ENCODE data around the gene CEP68.
A peak's percentile ranks its signal among the peaks of the same experiment; 100 is the strongest.

The CEP68 gene

GRCh38 chr2:65073879-65074565, 17.8 kb downstream of the CEP68 start:
- TF ChIP-seq CTCF (IDR thresholded peaks at IDR 0.05; ENCODE audit: low read depth, low read length, missing control alignments): no peak
- no peak overlapping the region for H3K4me3 ChIP-seq (replicated peaks; ENCODE audit: low read depth, low read length)
- DNase-seq (ENCODE audit: extremely low read depth, low read depth): no peak

GRCh38 chr2:65075176-65075575, 19.0 kb downstream of the CEP68 start:
- H3K4me3 ChIP-seq (replicated peaks; ENCODE audit: low read depth, low read length): no peak overlapping the region
- DNase-seq (ENCODE audit: extremely low read depth, low read depth): no peak
- no peak for TF ChIP-seq CTCF (IDR thresholded peaks at IDR 0.05; ENCODE audit: low read depth, low read length, missing control alignments)

GRCh38 chr2:65075605-65076344, 19.6 kb downstream of the CEP68 start:
- H3K4me3 ChIP-seq (replicated peaks; ENCODE audit: low read depth, low read length): no peak overlapping the region
- TF ChIP-seq CTCF (IDR thresholded peaks at IDR 0.05; ENCODE audit: low read depth, low read length, missing control alignments): no peak
- DNase-seq (ENCODE audit: extremely low read depth, low read depth): no peak

- no peak for TF ChIP-seq CTCF (IDR thresholded peaks at IDR 0.05; ENCODE audit: low read depth, low read length, missing control alignments)
- H3K4me3 ChIP-seq (replicated peaks; ENCODE audit: low read depth, low read length): no peak overlapping the region
- peak; percentile 52 for DNase-seq (ENCODE audit: extremely low read depth, low read depth)
Measured at GRCh38 chr2:65076345-65076710, 20.1 kb downstream of the CEP68 start.

GRCh38 chr2:65077898-65078297, 21.7 kb downstream of the CEP68 start:
- TF ChIP-seq CTCF (IDR thresholded peaks at IDR 0.05; ENCODE audit: low read depth, low read length, missing control alignments): no peak
- H3K4me3 ChIP-seq (replicated peaks; ENCODE audit: low read depth, low read length): no peak overlapping the region
- DNase-seq (ENCODE audit: extremely low read depth, low read depth): no peak

- TF ChIP-seq CTCF (IDR thresholded peaks at IDR 0.05; ENCODE audit: low read depth, low read length, missing control alignments): no peak
- H3K4me3 ChIP-seq (replicated peaks; ENCODE audit: low read depth, low read length): no peak overlapping the region
- no peak for DNase-seq (ENCODE audit: extremely low read depth, low read depth)
Measured at GRCh38 chr2:65079017-65079416, 22.8 kb downstream of the CEP68 start.
